Endothelial cell of umbilical vein (primary cell): ENCODE results near the gene CTLA4. TPM values are rescaled to one million over a fixed set of nuclear protein-coding genes. Genes with fewer than 3 reads are reported as not detected.

Experiments used
- BruUV-seq: library from RNA; stranded (reverse); fragments of 400-500 nt; replicated peaks from 2 replicates; lab custom pipeline; 2021; lab: Mats Ljungman, UMichigan
- CTCF ChIA-PET: fragments of 300-600, 350-600 bp; sonication (Branson Sonifier 250); formaldehyde crosslinking; loops from one replicate; lab custom pipeline; 2021; ENCODE audit warnings: antibody characterized with exemption, inconsistent platforms; lab: Charles Lee
- POLR2A ChIA-PET: fragments of 300-600, 350-600 bp; sonication (Branson Sonifier 250); formaldehyde crosslinking; loops from one replicate; lab custom pipeline; 2021; ENCODE audit warnings: antibody characterized with exemption, inconsistent platforms; lab: Charles Lee
- DNase-seq: peaks from one replicate; pipeline ENCODE4 v3.0.0-alpha.2; 2011; ENCODE audit warnings: low read depth, low spot score
- FAIRE-seq: peaks from 2 replicates; lab custom pipeline; 2011; peaks lifted over from hg19 to GRCh38; lab: Jason Lieb, UNC
- H2AFZ ChIP-seq: 2 replicates; pipeline ENCODE4 v1.6.0; 2012; ENCODE audit warnings: low read depth, low read length, control low read depth, inconsistent platforms
- H3K27ac ChIP-seq: 2 replicates; pipeline ENCODE4 v1.5.1; 2011; ENCODE audit warnings: low read depth, mild to moderate bottlenecking, control low read depth, low read length, moderate library complexity; ENCODE audit not compliant: insufficient read depth
- H3K27me3 ChIP-seq, 2 experiments: 2 replicates each; pipeline versions ENCODE4 v1.6.0 to v1.6.1; 2011; ENCODE audit warnings: low read length in 2 of 2, mixed read lengths in 1 of 2; ENCODE audit not compliant: control insufficient read depth in 2 of 2, insufficient read depth in 2 of 2
- H3K36me3 ChIP-seq, 2 experiments: 2 replicates in 1 of 2; 3 replicates in 1 of 2; pipeline ENCODE4 v1.5.1; 2011; ENCODE audit warnings: low read length in 2 of 2, mild to moderate bottlenecking in 1 of 2, moderate library complexity in 1 of 2; ENCODE audit not compliant: control insufficient read depth in 2 of 2, insufficient read depth in 2 of 2; ENCODE audit errors: extremely low read depth in 1 of 2
- H3K4me1 ChIP-seq: 3 replicates; pipeline ENCODE4 v1.5.1; 2011; ENCODE audit warnings: mild to moderate bottlenecking, low read length; ENCODE audit not compliant: control insufficient read depth, insufficient read depth; ENCODE audit errors: extremely low read depth
- H3K4me2 ChIP-seq: 2 replicates; pipeline ENCODE4 v1.6.1; 2011; ENCODE audit warnings: low read length, control low read depth, mixed read lengths; ENCODE audit not compliant: insufficient read depth
- H3K4me3 ChIP-seq, 3 experiments: fragments of 200-600 bp in 1 of 3; sonication (generic), shearing (Covaris generic) in 1 of 3; replicated peaks in 1 of 3; 2 replicates each; pipeline ENCODE4 v1.5.1; 2011 to 2016; ENCODE audit warnings: control low read depth in 3 of 3, low read length in 3 of 3, mild to moderate bottlenecking in 2 of 3, inconsistent platforms in 1 of 3, low read depth in 1 of 3, moderate library complexity in 1 of 3; ENCODE audit not compliant: insufficient read depth in 1 of 3
- H3K79me2 ChIP-seq: 2 replicates; pipeline ENCODE4 v1.6.0; 2012; ENCODE audit warnings: low read length, inconsistent platforms; ENCODE audit not compliant: control insufficient read depth, insufficient read depth
- H3K9ac ChIP-seq: replicated peaks from 2 replicates; pipeline ENCODE3; 2011; ENCODE audit warnings: low read length, control low read depth; ENCODE audit not compliant: insufficient read depth; ENCODE audit errors: extremely low read depth
- H3K9me1 ChIP-seq: replicated peaks from 3 replicates; pipeline ENCODE4 v1.6.0; 2011; ENCODE audit warnings: mild to moderate bottlenecking, low read length; ENCODE audit not compliant: control insufficient read depth, insufficient read depth; ENCODE audit errors: extremely low read depth
- H3K9me3 ChIP-seq: replicated peaks from 2 replicates; pipeline ENCODE4 v1.5.1; 2012; ENCODE audit warnings: low read length, inconsistent platforms; ENCODE audit not compliant: control insufficient read depth, insufficient read depth
- H4K20me1 ChIP-seq: replicated peaks from 2 replicates; pipeline ENCODE3; 2011; ENCODE audit warnings: mild to moderate bottlenecking, low read length; ENCODE audit not compliant: control insufficient read depth, insufficient read depth; ENCODE audit errors: extremely low read depth
- CTCF ChIP-seq, 2 donors: IDR thresholded peaks; 1 replicate in 1 of 2; 2 replicates in 1 of 2; pipeline ENCODE4 v1.5.1; 2011; ENCODE audit warnings: low read length in 2 of 2, mild to moderate bottlenecking in 2 of 2, moderate library complexity in 2 of 2, control low read depth in 1 of 2, inconsistent platforms in 1 of 2, low read depth in 1 of 2; ENCODE audit not compliant: insufficient read depth in 1 of 2; ENCODE audit errors: extremely low read depth in 1 of 2
- EZH2 ChIP-seq: IDR thresholded peaks from 2 replicates; pipeline ENCODE4 v1.6.1; 2012; ENCODE audit warnings: borderline replicate concordance, low read depth, mild to moderate bottlenecking, moderate library complexity, low read length, inconsistent platforms; ENCODE audit not compliant: severe bottlenecking
- FOS ChIP-seq: IDR thresholded peaks from 2 replicates; pipeline ENCODE4 v1.6.1; 2011; ENCODE audit warnings: mild to moderate bottlenecking, low read length, moderate library complexity, borderline replicate concordance; ENCODE audit not compliant: insufficient read depth
- GATA2 ChIP-seq: IDR thresholded peaks from 2 replicates; pipeline ENCODE4 v1.7.0; 2011; ENCODE audit warnings: low read depth, mild to moderate bottlenecking, moderate library complexity, mixed read lengths, low read length; ENCODE audit not compliant: insufficient read length, insufficient read depth
- JUN ChIP-seq: IDR thresholded peaks from 2 replicates; pipeline ENCODE4 v1.6.1; 2011; ENCODE audit warnings: borderline replicate concordance, low read depth; ENCODE audit not compliant: insufficient read length, insufficient read depth
- MAX ChIP-seq: IDR thresholded peaks from 2 replicates; pipeline ENCODE4 v1.6.1; 2011; ENCODE audit not compliant: insufficient read depth, insufficient read length
- MYC ChIP-seq: IDR thresholded peaks from one replicate; pipeline ENCODE4 v1.6.1; 2011; ENCODE audit warnings: mild to moderate bottlenecking, low read depth, low read length
- POLR2A ChIP-seq: IDR thresholded peaks from 2 replicates; pipeline ENCODE4 v1.6.1; 2012; ENCODE audit warnings: low read depth, mild to moderate bottlenecking, control low read depth, low read length
- POLR2AphosphoS5 ChIP-seq: IDR thresholded peaks from 2 replicates; pipeline ENCODE4 v1.6.1; 2012; ENCODE audit warnings: low read depth, mild to moderate bottlenecking, control low read depth, low read length, moderate library complexity; ENCODE audit not compliant: insufficient read depth
- dilution Hi-C: fragments of 300-500 bp; cut with MboI; formaldehyde crosslinking; loops from one replicate; pipeline ENCODE4 v1.15.0; 2019; ENCODE audit warnings: low sequenced_read_pairs; ENCODE audit not compliant: extremely low pct_ligation_motif_present
- intact Hi-C: fragments of 100-400 bp; cut with micrococcal nuclease; formaldehyde crosslinking; loops from one replicate; pipeline ENCODE4 v1.10.0; 2022
- polyA plus RNA-seq, 4 experiments: library from polyadenylated mRNA; depleted of rRNA in 3 of 4; stranded (reverse) in 3 of 4; unstranded in 1 of 4; fragments of >200 nt; gene quantifications; 2 replicates each; pipeline versions ENCODE4 v1.2.1 to v1.2.3, GENCODE V29; 2011 to 2012; ENCODE audit warnings: missing spikeins in 1 of 4
- total RNA-seq: library from RNA; stranded (reverse); gene quantifications from 2 replicates; pipeline ENCODE4 v1.2.3, GENCODE V29; 2021

CTLA4 gene
- total and polyA plus RNA-seq, 2 donors (not counting 3 experiments of a cell fraction or from before 2014, with no cell fraction given): not detected

GRCh38 chr2:203841654-203842053 lies 25.9 kb upstream of the CTLA4 start:
- dilution Hi-C loops: no loop called here
- H3K9me1 ChIP-seq: no peaks in the 10 kb centered on the region

GRCh38 chr2:203842373-203842772 lies 25.2 kb upstream of the CTLA4 start:
- intact Hi-C loops (no loop called here), dilution Hi-C loops (no loop called here)
- H3K4me1 ChIP-seq: no peaks in the 10 kb centered on the region
- no peaks in the 10 kb centered on the region for H3K79me2 ChIP-seq
- CTCF ChIA-PET: no interaction called here
- no peaks in the 10 kb centered on the region for H3K9me1 ChIP-seq
- H3K27ac ChIP-seq: no peak overlapping the region
- H3K4me3 ChIP-seq: no peak overlapping the region
- no peak for FAIRE-seq
- POLR2A ChIA-PET: no interaction called here
- DNase-seq: no peak
- no peaks in the 10 kb centered on the region for H3K36me3 ChIP-seq
- H2AFZ ChIP-seq: no peak overlapping the region
- no peaks in the 10 kb centered on the region for H3K9me3 ChIP-seq
- no peak for TF ChIP-seq EZH2
- no peak for TF ChIP-seq JUN
- no peak for TF ChIP-seq CTCF (IDR thresholded peaks at IDR 0.05; ENCODE audit: extremely low read depth in 1 of 2, insufficient read depth in 1 of 2, low read depth in 1 of 2, low read length in 2 of 2)
- TF ChIP-seq POLR2A: no peak
- no peak for TF ChIP-seq MYC
- TF ChIP-seq FOS: no peak
- no peak for TF ChIP-seq MAX
- no peak for TF ChIP-seq POLR2AphosphoS5
- no peak for TF ChIP-seq GATA2
- peaks cover 19 to 21% of the 10 kb centered on the region in 2 experiments for H3K27me3 ChIP-seq
- H4K20me1 ChIP-seq: no peaks in the 10 kb centered on the region
- no peak overlapping the region for H3K4me2 ChIP-seq
- BruUV-seq: no TSS peak
- H3K9ac ChIP-seq: no peak overlapping the region

More at GRCh38 chr2:203841654-203842053, 25.9 kb upstream of the CTLA4 start:
- peaks cover 19 to 20% of the 10 kb centered on the region in 2 experiments for H3K27me3 ChIP-seq
- DNase-seq (no peak), FAIRE-seq (no peak)
- H3K27ac ChIP-seq: no peak overlapping the region
- H3K79me2 ChIP-seq: no peaks in the 10 kb centered on the region
- BruUV-seq: no TSS peak
- ChIA-PET CTCF (no interaction called here), POLR2A (no interaction called here)
- TF ChIP-seq MYC (no peak), POLR2A (no peak)
- no peak overlapping the region for H3K4me3 ChIP-seq
- intact Hi-C loops: no loop called here
- no peaks in the 10 kb centered on the region for H3K9me3 ChIP-seq
- no peaks in the 10 kb centered on the region for H3K4me1 ChIP-seq
- no peak overlapping the region for H3K9ac ChIP-seq
- no peak overlapping the region for H2AFZ ChIP-seq
- no peak overlapping the region for H3K4me2 ChIP-seq
- H3K36me3 ChIP-seq: no peaks in the 10 kb centered on the region
- no peaks in the 10 kb centered on the region for H4K20me1 ChIP-seq
